Measurements from ENCODE around the gene CXorf58.
A peak's percentile ranks its signal among the peaks of the same experiment; 100 is the strongest.
"Not testable (repeated sequence)": the region's sequence is repeated elsewhere in the genome, so short reads cannot be mapped to it uniquely, and the experiment has no call there.

CXorf58 gene

DNA sequence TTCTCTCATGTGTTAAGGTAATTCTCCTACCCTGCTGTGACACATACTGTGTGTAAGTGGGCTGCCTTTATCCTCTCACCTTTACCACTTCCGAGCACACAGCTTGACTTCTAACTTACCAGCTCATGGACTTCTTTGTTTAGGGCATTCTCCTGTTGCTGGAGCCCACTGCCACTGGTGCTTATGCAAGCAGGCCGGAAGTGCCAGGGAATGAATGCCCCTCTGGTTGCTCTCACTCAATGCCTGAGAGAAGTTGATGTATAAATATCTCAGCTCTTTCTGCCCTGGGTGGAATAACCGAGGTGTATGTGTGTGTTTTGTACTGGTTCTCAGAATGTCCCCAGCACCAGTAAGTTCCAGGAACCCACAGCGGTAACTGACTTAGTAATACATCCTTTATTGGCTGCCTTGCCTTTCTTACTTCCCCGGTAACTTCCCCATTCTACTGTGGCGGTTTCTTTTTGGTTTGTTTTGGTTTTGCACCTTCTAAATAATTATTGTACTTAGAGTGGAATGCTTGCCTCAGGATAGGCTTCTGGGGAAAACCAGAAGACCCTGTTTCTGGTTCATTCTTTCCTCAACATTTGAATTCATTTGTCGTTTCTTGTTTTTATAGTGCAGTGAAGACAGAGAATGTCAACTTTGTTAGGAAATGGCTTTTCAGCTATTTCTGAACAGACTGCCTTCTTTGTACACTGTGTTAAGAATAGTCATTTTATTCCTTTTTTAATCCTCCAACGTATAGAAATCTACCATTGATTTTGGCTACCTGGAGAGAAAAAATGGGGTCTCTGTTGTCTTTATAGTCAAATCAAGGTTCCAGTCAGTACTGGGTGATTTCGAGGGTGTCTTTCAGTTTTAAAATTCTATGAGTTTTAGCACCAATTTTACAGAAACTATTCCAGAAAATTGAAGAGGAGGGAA lies 45.4 kb downstream of the CXorf58 start:
- peak in 2 of 4 experiments; percentile 1 to 2 for DNase-seq (ENCODE audit: low read depth in 4 of 4, low spot score in 1 of 4)

DNA sequence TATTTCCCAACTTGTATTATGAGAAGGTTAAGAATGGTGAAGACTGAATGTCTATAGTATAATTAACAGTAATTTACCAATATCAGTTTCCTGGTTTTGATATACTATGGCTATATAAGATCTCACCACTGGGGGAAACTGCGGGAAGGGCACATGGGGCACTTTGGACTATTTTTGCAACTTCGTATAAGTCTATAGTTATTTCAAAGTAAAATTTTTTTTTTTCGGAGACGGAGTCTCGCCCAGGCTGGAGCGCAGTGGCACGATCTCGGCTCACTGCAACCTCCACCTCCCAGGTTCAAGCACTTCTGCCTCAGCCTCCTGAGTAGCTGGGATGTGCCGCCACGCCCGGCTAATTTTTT lies 46.1 kb downstream of the CXorf58 start:
- DNase-seq (ENCODE audit: low read depth in 4 of 4, low spot score in 1 of 4), result no peak

DNA sequence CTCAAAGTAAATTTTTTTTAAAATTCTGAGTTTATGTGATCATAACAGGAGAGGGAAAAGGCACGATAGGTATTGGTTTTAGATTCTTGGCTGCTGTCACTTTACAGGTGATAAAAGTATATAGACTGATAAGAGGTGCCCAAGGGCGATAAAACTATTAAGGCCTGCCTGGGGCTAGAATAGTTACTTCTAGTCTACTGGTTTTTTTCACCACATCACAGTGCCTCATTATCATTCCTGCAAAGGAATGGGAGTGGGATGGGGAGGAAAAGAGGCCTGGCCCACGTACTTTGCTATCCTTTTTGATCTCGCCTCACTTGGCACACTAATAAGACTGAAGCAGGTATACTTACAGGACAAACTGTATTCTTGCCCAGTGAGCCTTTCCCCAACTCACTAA lies 46.6 kb downstream of the CXorf58 start:
- DNase-seq (ENCODE audit: low read depth in 4 of 4, low spot score in 1 of 4), result no peak

DNA sequence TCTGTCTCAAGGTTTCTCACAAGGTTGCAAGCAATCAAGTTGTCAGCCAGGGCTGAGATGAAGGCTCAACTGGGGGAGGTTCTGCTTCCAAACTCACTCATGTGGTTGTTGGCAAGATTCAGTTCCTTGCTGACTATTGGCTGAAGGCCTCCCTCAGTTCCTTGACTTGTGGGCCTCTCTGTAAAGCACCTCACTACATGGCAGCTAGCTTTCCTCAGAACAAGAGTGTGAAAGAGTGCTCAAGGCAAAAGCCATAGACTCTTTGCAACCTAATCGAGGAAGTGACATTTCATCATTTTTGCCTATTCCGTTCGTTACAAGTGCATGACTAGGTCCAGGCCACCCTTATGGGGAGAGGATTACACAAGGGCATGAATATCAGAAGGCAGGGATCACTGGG lies 52.0 kb downstream of the CXorf58 start:
- DNase-seq (ENCODE audit: low read depth in 4 of 4, low spot score in 1 of 4), result no peak

DNA sequence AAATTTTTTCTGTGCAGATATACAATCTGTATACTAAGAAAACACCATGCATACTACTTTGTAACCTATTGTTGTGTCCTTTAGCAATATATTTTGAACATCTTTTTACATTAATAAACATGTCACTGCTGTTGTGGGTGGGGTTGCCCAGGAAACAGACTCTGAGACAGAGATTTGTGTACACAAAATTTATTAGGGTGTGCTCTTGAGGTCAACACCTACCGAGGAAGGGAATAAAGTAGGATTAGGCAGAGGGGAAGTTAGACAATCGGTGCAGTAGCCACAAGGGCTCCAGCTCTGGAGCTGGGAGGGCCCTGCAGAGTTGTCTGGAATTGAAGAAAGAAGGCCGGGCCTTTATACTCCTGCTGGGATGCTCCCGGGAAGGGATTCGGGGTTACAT lies 56.4 kb downstream of the CXorf58 start:
- DNase-seq (ENCODE audit: low read depth in 4 of 4, low spot score in 1 of 4), result no peak

DNA sequence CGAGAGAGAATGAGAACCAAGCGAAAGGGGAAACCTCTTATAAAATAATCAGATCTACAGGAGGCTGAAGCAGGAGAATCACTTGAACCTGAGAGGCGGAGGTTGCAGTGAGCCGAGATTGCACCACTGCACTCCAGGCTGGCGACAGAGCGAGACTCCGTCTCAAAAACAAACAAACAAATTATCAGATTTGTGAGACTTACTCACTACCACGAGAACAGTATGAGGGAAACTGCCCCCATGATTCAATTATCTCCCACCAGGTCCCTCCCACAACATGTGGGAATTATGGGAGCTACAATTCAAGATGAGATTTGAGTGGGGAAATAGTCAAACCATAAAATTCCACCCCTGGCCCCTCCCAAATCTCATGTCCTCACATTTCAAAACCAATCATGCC lies 57.8 kb downstream of the CXorf58 start:
- not testable (repeated sequence) for DNase-seq (ENCODE audit: low read depth in 4 of 4, low spot score in 1 of 4)

DNA sequence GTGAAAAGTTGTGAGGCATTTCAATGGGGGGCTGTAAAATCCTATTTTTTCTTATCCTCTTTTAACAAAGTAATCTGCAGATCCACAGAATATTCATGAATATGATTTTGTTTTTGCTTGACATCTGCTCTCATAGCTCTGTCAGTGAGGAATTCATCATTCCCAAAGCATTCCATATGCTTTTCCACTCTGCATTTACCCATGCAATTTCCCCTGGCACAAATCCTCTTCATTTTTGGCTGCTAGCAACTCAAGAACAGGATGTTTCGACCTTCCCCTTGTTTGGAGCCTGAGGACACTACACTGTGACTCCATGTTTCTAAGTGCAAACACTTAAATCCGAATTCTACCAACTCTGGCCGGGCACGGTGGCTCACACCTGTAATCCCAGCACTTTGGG lies 70.7 kb downstream of the CXorf58 start:
- DNase-seq (ENCODE audit: low read depth in 4 of 4, low spot score in 1 of 4), result no peak

DNA sequence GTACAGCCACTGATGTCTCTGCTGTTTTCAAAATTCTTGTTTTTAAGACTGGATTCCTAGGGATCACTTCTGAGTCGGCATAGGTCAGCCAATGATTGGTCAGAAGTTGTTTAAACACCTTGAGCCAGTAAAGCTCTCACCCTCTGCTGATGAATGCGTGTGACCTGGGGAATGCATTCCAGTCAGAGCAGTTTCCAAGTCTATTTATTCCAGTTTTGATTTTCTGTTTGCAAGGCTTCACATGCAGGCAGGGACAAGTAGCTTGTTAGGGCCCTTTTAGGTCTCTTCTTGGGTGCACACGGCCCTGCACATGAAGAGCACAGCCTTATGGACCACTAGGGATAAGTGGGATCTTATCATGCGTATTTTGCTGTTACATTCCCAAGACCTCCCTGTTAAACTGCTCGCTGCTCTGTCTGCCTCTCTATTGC lies 72.2 kb downstream of the CXorf58 start:
- no peak for DNase-seq (ENCODE audit: low read depth in 4 of 4, low spot score in 1 of 4)

DNA sequence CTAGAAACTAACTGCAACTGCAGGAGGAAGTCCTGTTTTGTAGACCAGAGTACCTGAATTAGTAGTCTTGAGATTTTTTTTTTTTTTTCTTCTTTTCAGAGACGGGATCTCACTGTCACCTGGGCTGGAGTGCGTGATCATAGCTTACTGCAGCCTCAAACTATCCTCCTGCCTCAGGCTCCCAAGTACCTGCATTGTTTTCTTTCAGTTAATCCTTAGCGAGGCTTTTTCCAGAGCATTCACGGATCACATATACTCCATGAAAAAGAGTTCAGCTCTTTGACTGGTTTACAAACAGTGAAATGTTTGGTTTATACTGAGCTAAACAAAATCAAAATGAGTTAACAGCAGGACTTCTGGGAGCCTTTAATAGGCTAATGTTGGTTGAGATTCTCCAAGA lies 73.4 kb downstream of the CXorf58 start:
- no peak for DNase-seq (ENCODE audit: low read depth in 4 of 4, low spot score in 1 of 4)

DNA sequence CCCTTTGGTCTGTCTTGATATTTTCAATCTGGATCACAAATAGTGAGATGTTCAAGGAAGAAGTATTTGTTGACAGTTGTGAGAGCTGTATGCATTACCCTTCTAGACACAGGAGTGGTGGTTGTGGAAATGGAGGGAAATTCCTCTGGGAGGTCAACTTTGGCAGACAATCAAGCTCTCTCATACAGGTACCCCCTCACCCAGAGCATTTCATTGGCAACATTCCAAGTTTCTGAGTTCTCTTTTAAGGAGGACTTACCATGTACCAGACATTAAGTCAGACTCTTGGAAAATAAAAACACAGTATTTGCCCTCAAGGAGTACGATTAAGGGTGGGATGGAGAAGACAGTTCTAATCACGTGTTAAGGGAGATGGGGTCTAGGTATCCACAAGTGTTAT lies 73.9 kb downstream of the CXorf58 start:
- DNase-seq (ENCODE audit: low read depth in 4 of 4, low spot score in 1 of 4), result no peak

DNA sequence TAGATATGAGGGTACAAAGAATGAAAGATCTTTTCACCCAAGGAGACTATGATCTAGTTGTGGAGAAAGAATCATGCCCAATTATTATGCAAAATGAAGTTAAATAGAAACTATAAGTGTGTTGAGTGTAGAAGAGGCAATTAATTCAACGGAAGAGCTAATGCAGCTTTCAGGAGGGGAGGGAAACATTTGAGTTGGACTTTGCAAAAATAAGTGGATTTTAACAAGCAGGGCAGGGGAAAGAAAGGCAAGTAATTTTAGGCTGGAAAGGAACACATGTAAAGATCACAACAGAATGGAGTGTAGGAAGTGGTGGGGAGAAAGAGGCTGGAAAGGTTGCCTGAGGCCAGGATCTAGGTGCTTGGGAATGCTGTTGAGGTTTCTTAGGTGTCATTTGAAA lies 75.1 kb downstream of the CXorf58 start:
- DNase-seq (ENCODE audit: low read depth in 4 of 4, low spot score in 1 of 4), result no peak
